Measurements from ENCODE around the gene RXRA.

RXRA gene

DNA sequence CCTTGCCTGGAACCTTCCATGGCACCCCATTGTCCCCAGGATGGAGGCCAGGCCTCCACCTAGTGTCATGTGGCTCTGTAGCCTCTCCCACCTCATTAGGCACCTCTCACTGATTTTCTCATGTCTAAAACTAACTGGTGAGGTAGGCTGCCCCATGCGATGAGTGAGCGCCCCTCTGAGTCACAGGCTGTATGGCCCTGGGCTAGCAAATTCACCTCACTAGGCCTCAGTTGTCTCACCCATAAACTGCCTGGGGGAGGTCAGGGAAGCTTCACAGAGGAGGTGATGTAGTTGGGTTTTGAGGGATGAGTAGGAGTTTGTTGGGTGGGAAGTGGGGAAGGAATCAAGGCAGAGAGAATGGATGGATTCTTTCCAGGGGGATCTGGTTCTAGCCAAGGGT is 8.8 kb downstream of the RXRA start:
- Histone ChIP-seq H3K9ac (ENCODE audit: low read depth, low read length) (no peak overlapping the region), H3K36me3 (ENCODE audit: insufficient read depth, low read length) (no peaks in the 10 kb centered on the region), H3K4me3 (ENCODE audit: low read length) (no peak overlapping the region), H3K27ac (ENCODE audit: low read depth, low read length) (no peak overlapping the region), H3K27me3 (ENCODE audit: insufficient read depth, low read length) (no peaks in the 10 kb centered on the region), H3K9me3 (ENCODE audit: insufficient read depth, low read depth, low read length) (no peaks in the 10 kb centered on the region), H3K4me1 (ENCODE audit: insufficient read depth, low read length) (no peaks in the 10 kb centered on the region)
- 94% methylated on average over 2 of the region's 2 CpGs for whole genome bisulfite sequencing

DNA sequence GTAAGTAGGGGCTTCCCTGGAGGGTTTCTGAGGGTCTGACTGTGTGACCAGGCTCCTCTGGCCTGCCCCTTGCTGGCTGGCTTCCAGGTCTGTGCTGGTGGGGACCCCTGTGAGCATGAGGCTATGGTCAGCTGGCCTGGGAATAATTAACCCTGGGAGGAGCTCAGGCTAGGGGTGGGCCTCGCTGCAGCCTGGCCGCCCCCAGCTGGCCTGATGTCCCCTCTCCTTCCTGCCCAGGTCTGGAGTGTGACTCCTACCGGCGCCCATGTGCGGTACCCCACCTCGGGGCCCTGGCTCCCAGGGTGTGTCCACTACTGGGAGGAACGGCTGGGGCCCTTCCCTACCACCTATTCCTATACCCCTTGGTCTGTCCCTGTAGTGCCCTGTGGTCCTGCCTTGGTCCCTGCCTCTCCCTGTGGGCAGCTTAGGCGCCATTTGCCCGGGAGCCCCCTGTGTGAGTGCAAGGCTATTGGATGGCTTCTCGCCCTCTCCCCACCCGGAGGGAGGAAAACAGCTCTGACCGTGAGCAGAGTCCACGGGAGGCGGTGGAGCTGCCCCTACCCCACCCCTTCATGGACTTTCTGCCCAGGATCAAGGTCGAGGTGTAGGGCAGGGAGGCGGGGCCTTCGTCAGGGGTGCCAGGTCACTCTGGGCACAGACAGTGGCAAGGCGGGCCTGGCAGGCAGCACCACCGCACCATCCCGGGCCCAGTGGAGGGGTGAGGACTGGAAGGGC is 9.4 kb downstream of the RXRA start:
- H3K9ac ChIP-seq (ENCODE audit: low read depth, low read length): no peak overlapping the region
- no peaks in the 10 kb centered on the region for H3K4me1 ChIP-seq (ENCODE audit: insufficient read depth, low read length)

DNA sequence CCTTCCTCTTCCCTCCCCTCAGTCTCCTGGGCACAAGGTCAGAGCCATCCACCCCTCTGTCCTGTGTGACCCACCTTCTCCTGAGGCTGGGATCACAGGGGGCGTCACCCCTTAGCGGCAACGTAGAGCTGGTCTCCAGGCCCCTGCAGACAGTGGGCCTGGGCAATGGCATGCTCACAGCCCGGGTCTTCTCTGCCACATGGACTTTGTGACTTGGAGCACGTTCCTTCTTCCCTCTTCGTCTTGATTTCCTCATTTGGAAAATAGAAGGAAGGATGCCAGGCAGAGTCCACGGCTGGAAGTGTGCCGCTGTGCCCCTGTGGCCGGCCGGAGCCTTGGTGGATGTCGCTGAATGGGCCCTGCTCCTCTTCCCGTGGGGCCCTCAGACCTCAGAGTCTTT is 10.0 kb downstream of the RXRA start:
- H3K4me1 ChIP-seq (ENCODE audit: insufficient read depth, low read length): no peaks in the 10 kb centered on the region
- H3K27ac ChIP-seq (ENCODE audit: low read depth, low read length): no peak overlapping the region
- no peaks in the 10 kb centered on the region for H3K36me3 ChIP-seq (ENCODE audit: insufficient read depth, low read length)
- H3K27me3 ChIP-seq (ENCODE audit: insufficient read depth, low read length): no peaks in the 10 kb centered on the region
- WGBS: 92% methylated on average over 12 of the region's 12 CpGs
- no peak overlapping the region for H3K9ac ChIP-seq (ENCODE audit: low read depth, low read length)
- no peak overlapping the region for H3K4me3 ChIP-seq (ENCODE audit: low read length)
- no peaks in the 10 kb centered on the region for H3K9me3 ChIP-seq (ENCODE audit: insufficient read depth, low read depth, low read length)

More for the DNA sequence above, 9.4 kb downstream of the RXRA start:
- WGBS: 92% methylated on average over 20 of the region's 20 CpGs
- Histone ChIP-seq H3K27ac (ENCODE audit: low read depth, low read length) (no peak overlapping the region), H3K36me3 (ENCODE audit: insufficient read depth, low read length) (no peaks in the 10 kb centered on the region), H3K4me3 (ENCODE audit: low read length) (no peak overlapping the region), H3K9me3 (ENCODE audit: insufficient read depth, low read depth, low read length) (no peaks in the 10 kb centered on the region), H3K27me3 (ENCODE audit: insufficient read depth, low read length) (no peaks in the 10 kb centered on the region)

DNA sequence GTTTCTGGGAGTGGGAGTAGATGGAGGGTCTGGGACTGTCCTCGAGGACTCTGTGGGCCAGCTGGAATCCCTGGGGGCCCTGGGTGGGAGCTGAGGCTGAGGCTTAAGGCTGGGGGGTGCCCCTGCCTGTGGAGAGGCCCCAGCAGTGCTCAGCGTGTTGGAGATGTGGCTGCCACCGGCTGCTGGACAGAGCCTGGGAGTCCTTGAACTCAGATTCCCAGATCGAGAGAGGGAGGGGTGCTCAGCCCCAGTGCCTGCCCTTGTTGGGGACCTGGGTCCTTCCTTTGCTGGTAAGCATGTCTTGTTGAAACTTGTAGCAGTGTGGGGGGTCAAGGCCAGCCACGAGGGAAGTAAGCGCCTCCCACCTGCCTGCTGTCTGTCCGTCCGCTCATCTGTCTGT is 10.7 kb downstream of the RXRA start:
- H3K4me1 ChIP-seq (ENCODE audit: insufficient read depth, low read length): no peaks in the 10 kb centered on the region
- no peaks in the 10 kb centered on the region for H3K36me3 ChIP-seq (ENCODE audit: insufficient read depth, low read length)
- no peak overlapping the region for H3K9ac ChIP-seq (ENCODE audit: low read depth, low read length)
- no peaks in the 10 kb centered on the region for H3K9me3 ChIP-seq (ENCODE audit: insufficient read depth, low read depth, low read length)
- H3K27me3 ChIP-seq (ENCODE audit: insufficient read depth, low read length): no peaks in the 10 kb centered on the region
- H3K4me3 ChIP-seq (ENCODE audit: low read length): no peak overlapping the region
- WGBS: 94% methylated on average over 8 of the region's 8 CpGs
- H3K27ac ChIP-seq (ENCODE audit: low read depth, low read length): no peak overlapping the region

DNA sequence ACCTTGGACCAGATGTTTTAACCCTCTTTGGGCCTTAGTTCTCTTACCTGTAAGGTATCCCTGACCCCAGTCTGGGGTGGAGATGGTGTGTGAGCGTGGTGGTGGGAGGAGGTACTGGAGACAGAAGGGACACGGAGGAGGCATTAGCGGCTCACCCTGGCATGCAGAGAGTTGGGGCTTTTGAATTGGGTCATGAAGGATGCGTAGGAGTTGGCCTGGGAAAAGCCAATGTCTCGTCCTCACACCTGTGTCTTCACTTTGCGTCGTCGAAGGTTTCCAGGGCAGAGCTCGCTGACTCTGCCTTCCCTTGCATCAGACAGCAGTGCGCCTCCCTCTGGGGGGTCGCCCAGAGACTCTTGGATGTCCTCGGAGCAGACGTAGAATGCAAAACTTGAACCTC is 11.2 kb downstream of the RXRA start:
- Histone ChIP-seq H3K36me3 (ENCODE audit: insufficient read depth, low read length) (no peaks in the 10 kb centered on the region), H3K27ac (ENCODE audit: low read depth, low read length) (no peak overlapping the region), H3K9ac (ENCODE audit: low read depth, low read length) (no peak overlapping the region), H3K9me3 (ENCODE audit: insufficient read depth, low read depth, low read length) (no peaks in the 10 kb centered on the region), H3K27me3 (ENCODE audit: insufficient read depth, low read length) (no peaks in the 10 kb centered on the region), H3K4me3 (ENCODE audit: low read length) (no peak overlapping the region), H3K4me1 (ENCODE audit: insufficient read depth, low read length) (no peaks in the 10 kb centered on the region)
- 90% methylated on average over 13 of the region's 13 CpGs for WGBS

DNA sequence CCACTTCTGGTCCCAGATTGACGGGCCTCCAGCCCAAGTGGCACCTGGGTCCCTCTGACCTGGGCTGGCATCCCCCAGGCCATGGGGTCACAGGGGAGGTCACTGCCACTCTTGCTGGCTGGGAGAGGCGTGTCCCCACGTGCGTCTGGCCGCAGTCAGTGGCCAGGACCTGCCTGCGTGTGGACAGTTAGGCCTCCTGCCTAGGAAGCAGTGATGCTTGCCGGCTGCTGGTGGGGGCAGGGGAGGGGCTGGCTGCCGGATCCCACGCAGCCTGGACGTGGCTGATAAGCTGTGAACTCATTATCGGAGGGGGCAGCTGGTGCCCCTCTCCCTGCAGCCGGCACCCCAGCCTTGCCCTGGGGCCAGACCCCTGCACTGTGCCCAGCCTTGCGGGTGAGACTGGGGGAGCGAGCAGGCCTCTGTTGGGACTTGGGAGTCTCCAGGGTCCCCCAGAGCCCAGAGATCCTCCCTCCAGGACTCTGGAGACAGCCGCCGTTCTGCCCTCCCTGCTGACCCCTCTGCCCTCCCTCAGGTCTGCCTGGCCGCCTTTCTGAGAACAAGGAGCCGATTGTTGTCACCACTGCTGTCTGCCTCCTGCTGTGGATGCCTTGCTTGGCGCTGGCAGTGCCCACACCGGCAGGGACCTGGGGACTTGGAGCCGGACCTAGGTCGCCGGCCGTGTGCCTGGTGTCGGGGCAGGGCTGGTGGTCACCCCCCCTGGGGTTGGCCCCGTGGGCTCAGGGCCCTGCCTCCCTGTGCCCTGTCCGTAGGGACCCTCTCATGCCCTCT is 12.3 kb downstream of the RXRA start:
- Histone ChIP-seq H3K36me3 (ENCODE audit: insufficient read depth, low read length) (no peaks in the 10 kb centered on the region), H3K27ac (ENCODE audit: low read depth, low read length) (no peak overlapping the region), H3K9me3 (ENCODE audit: insufficient read depth, low read depth, low read length) (no peaks in the 10 kb centered on the region), H3K4me3 (ENCODE audit: low read length) (no peak overlapping the region), H3K9ac (ENCODE audit: low read depth, low read length) (no peak overlapping the region), H3K27me3 (ENCODE audit: insufficient read depth, low read length) (no peaks in the 10 kb centered on the region), H3K4me1 (ENCODE audit: insufficient read depth, low read length) (no peaks in the 10 kb centered on the region)
- WGBS: 89% methylated on average over 27 of the region's 27 CpGs

DNA sequence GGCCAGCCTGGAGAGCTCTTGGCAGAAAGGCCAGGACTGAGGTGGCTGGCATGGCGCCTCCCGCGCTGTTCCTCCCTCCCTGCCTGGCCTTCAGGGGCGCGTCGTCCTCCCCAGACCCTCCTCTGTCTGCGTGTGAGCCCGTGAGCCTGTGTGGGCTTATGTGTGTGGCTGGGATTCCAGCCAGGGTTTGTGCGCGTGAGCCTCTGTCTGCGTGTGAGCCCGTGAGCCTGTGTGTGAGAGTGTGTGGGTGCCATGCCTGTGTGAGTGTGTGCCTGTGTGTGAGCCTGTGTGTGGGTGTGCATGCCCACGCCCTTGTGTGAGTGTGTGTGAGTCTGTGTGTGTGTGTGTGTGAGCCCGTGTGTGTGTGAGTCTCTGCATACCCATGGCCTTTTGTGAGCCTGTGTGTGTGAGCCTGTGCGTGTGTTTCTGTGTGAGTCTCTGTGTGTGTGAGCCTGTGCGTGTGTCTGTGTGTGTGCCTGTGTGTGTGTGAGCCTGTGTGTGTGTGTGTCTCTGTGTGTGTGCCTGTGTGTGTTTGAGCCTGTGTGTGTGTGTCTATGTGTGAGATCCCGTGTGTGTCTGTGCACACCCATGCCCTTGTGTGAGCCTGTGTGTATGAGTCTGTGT is 13.0 kb downstream of the RXRA start:
- Histone ChIP-seq H3K36me3 (ENCODE audit: insufficient read depth, low read length) (no peaks in the 10 kb centered on the region), H3K27me3 (ENCODE audit: insufficient read depth, low read length) (no peaks in the 10 kb centered on the region), H3K4me1 (ENCODE audit: insufficient read depth, low read length) (no peaks in the 10 kb centered on the region), H3K4me3 (ENCODE audit: low read length) (no peak overlapping the region), H3K27ac (ENCODE audit: low read depth, low read length) (no peak overlapping the region), H3K9ac (ENCODE audit: low read depth, low read length) (no peak overlapping the region), H3K9me3 (ENCODE audit: insufficient read depth, low read depth, low read length) (no peaks in the 10 kb centered on the region)
- WGBS: 95% methylated on average over 17 of the region's 17 CpGs

DNA sequence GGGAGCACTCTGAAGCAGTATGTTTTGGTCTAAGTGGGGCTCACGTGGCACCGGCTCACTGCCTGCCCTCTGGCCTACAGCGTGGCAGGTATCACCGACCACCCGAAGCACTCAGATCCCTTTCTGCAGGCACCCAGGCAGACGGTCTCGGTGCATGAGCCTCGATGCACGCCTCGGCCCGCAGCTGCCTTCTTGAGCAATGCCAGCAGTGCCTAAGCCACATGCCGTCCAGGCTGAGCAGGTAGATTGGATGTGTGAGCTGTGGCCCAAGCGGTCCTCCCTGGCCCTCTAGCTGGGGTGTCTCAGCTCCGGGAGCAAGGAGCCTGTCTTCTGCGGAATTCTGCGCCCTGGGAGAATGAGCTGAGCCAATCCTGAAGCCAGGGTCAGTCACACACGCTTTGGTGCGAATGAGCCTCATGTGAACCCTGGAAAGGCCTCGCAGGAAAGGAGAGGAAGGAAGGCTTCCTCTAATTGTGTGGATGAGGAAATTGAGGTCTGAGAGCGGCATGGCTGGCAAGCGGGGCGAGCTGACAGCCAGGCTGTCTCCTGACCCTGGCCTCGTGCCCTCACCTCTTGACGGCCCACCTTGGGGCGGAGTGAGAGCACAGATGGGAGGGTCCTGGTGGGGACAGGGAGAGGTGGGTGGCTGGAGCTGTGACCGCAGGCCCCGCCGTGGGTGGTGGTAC is 14.4 kb downstream of the RXRA start:
- H3K27ac ChIP-seq (ENCODE audit: low read depth, low read length): no peak overlapping the region
- WGBS: 94% methylated on average over 28 of the region's 28 CpGs
- H3K27me3 ChIP-seq (ENCODE audit: insufficient read depth, low read length): no peaks in the 10 kb centered on the region
- no peaks in the 10 kb centered on the region for H3K9me3 ChIP-seq (ENCODE audit: insufficient read depth, low read depth, low read length)
- H3K4me3 ChIP-seq (ENCODE audit: low read length): no peak overlapping the region
- H3K9ac ChIP-seq (ENCODE audit: low read depth, low read length): no peak overlapping the region
- no peaks in the 10 kb centered on the region for H3K4me1 ChIP-seq (ENCODE audit: insufficient read depth, low read length)
- no peaks in the 10 kb centered on the region for H3K36me3 ChIP-seq (ENCODE audit: insufficient read depth, low read length)

DNA sequence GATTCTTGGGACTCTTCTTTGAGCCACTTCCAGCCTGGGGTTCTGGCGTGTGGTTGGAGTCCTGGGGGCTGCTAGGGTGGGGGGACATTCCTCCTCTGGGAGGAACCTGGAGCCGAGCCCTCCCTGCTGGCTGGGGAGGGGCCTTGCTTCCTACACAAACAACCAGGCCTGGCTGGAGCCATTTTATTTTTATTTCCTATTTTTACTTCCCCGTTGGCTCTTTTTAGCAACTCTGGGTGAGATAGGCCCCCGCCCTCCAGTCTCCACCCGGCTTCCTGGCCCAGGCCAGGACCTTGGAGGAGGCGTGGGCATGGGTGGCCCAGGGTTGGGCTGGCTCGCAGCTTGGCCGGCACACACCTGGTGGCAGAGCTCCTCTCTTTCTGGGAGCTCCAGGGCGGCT is 15.1 kb downstream of the RXRA start:
- H3K4me3 ChIP-seq (ENCODE audit: low read length): no peak overlapping the region
- H3K9me3 ChIP-seq (ENCODE audit: insufficient read depth, low read depth, low read length): no peaks in the 10 kb centered on the region
- H3K36me3 ChIP-seq (ENCODE audit: insufficient read depth, low read length): no peaks in the 10 kb centered on the region
- H3K27me3 ChIP-seq (ENCODE audit: insufficient read depth, low read length): no peaks in the 10 kb centered on the region
- H3K27ac ChIP-seq (ENCODE audit: low read depth, low read length): no peak overlapping the region
- 88% methylated on average over 9 of the region's 9 CpGs for WGBS
- H3K4me1 ChIP-seq (ENCODE audit: insufficient read depth, low read length): no peaks in the 10 kb centered on the region
- no peak overlapping the region for H3K9ac ChIP-seq (ENCODE audit: low read depth, low read length)

DNA sequence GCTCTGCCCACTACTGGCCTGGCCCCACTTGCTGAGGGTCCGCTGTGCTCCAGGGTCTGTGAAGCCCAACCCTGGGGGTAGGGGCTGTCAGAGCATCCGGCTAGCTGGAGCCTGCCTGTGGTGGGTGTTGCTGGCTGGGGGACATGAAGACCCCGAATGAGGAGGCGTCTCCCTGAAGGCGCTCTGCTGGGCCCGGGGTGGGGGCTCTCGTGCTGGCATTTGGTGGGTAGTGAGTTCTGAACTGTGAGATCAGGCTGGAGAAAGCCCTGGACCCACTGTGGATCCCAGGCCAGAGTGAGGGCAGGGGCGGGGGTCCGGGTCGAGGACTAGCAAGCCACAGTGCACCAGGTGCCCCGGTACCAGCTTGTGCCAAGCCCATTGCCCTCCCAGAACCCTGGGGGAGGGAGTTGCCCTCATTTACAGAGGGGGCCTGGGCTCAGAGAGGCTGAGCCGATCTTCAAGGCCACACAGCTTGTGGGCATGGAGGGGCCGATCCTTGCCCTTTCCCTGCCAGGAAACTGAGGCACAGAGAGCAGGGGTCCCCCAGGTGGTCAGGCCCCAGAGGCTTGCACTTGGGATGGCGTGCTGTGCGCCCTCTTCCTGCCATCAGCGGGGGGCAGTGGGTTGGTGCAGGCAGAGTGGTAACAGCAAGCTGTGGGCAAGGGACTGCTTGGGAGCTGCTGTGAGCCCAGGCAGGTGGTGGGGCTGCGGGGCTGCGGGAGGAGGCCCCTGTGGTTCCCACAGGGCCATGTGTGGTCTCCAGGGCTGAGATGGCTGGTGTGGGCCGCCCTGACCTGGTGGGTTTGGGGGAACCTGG is 15.9 kb downstream of the RXRA start:
- Histone ChIP-seq H3K9me3 (ENCODE audit: insufficient read depth, low read depth, low read length) (no peaks in the 10 kb centered on the region), H3K4me3 (ENCODE audit: low read length) (no peak overlapping the region), H3K27me3 (ENCODE audit: insufficient read depth, low read length) (no peaks in the 10 kb centered on the region), H3K27ac (ENCODE audit: low read depth, low read length) (no peak overlapping the region), H3K4me1 (ENCODE audit: insufficient read depth, low read length) (no peaks in the 10 kb centered on the region), H3K9ac (ENCODE audit: low read depth, low read length) (no peak overlapping the region), H3K36me3 (ENCODE audit: insufficient read depth, low read length) (no peaks in the 10 kb centered on the region)
- WGBS: 95% methylated on average over 19 of the region's 19 CpGs

All from HUES64 (cell line).